Activated CD8-positive, alpha-beta T cell treated with anti-CD3 and anti-CD28 coated beads for 36 hours (primary cell): ENCODE measurements around the gene PRKAB1. TPM values are rescaled to one million over a fixed set of nuclear protein-coding genes. Genes with fewer than 3 reads are reported as not detected.

Experiments
- ATAC-seq: fragments of 200-7000 bp; cut with Tn5 transposase; one replicate; pipeline ENCODE4 v1.10.0; 2021; ENCODE audit warnings: mild to moderate bottlenecking, moderate library complexity
- CTCF ChIA-PET: fragments of 350-600 bp; sonication (Branson Sonifier 250); formaldehyde crosslinking; loops from one replicate; lab custom pipeline; 2021; ENCODE audit warnings: antibody characterized with exemption; lab: Charles Lee
- POLR2A ChIA-PET: fragments of 350-600 bp; sonication (Branson Sonifier 250); formaldehyde crosslinking; loops from one replicate; lab custom pipeline; 2021; ENCODE audit warnings: antibody characterized with exemption; lab: Charles Lee
- DNase-seq: peaks from one replicate; pipeline ENCODE4 v3.0.0-alpha.2; 2020
- H3K27ac Mint-ChIP-seq: one replicate; pipeline ENCODE4 v1.8.0; 2021; ENCODE audit warnings: mild to moderate bottlenecking, mixed read lengths
- H3K27me3 Mint-ChIP-seq: one replicate; pipeline ENCODE4 v1.8.0; 2021; ENCODE audit warnings: mixed read lengths
- H3K36me3 Mint-ChIP-seq: one replicate; pipeline ENCODE4 v1.8.0; 2021; ENCODE audit warnings: low read depth, mixed read lengths
- H3K4me1 Mint-ChIP-seq: one replicate; pipeline ENCODE4 v1.8.0; 2021; ENCODE audit warnings: low read depth, mixed read lengths
- H3K4me3 Mint-ChIP-seq: one replicate; pipeline ENCODE4 v1.8.0; 2021; ENCODE audit warnings: mild to moderate bottlenecking, moderate library complexity, mixed read lengths
- H3K9me3 Mint-ChIP-seq: one replicate; pipeline ENCODE4 v1.8.0; 2021; ENCODE audit warnings: mixed read lengths
- CTCF ChIP-seq: fragments of 200-600 bp; IDR thresholded peaks from one replicate; pipeline ENCODE4 v1.8.0; 2022; ENCODE audit warnings: antibody characterized with exemption, mild to moderate bottlenecking
- intact Hi-C: fragments of 100-400 bp; cut with micrococcal nuclease; formaldehyde crosslinking; loops from one replicate; pipeline ENCODE4 v1.10.0; 2022
- total RNA-seq, 2 experiments: library from RNA; stranded (reverse); gene quantifications; one replicate each; pipeline ENCODE4 v1.2.3, GENCODE V29; 2021

The PRKAB1 gene
- total RNA-seq, 2 experiments from 2014 or later, result 21.0 to 24.8 TPM

GRCh38 chr12:119684711-119685369 is 16.9 kb downstream of the PRKAB1 start:
- H3K36me3 Mint-ChIP-seq, result peaks cover 13% of the 10 kb centered on the region
- no peak for TF ChIP-seq CTCF
- H3K4me1 Mint-ChIP-seq, result peaks cover 13% of the 10 kb centered on the region
- DNase-seq (no peak), ATAC-seq (no peak)
- intact Hi-C loops, result no loop called here
- H3K9me3 Mint-ChIP-seq, result no peaks in the 10 kb centered on the region
- H3K27ac Mint-ChIP-seq, result no peak overlapping the region
- POLR2A ChIA-PET, result no interaction called here
- CTCF ChIA-PET, result interaction anchor here (0.7 kb wide), 1 partner anchor 1328 kb away, joined by 3 read pairs; no protein-coding TSS in a partner anchor
- no peaks in the 10 kb centered on the region for H3K27me3 Mint-ChIP-seq
- H3K4me3 Mint-ChIP-seq, result no peak overlapping the region

GRCh38 chr12:119685375-119685774 is 17.4 kb downstream of the PRKAB1 start:
- POLR2A ChIA-PET, result no interaction called here
- CTCF ChIA-PET, result interaction anchor here (0.7 kb wide), 1 partner anchor 1328 kb away, joined by 3 read pairs; no protein-coding TSS in a partner anchor
- H3K9me3 Mint-ChIP-seq, result no peaks in the 10 kb centered on the region
- no peak overlapping the region for H3K4me3 Mint-ChIP-seq
- ATAC-seq (no peak), DNase-seq (no peak)
- H3K27me3 Mint-ChIP-seq, result no peaks in the 10 kb centered on the region
- no peak overlapping the region for H3K27ac Mint-ChIP-seq
- intact Hi-C loops, result no loop called here
- TF ChIP-seq CTCF, result no peak
- H3K36me3 Mint-ChIP-seq, result peaks cover 11% of the 10 kb centered on the region
- peaks cover 13% of the 10 kb centered on the region for H3K4me1 Mint-ChIP-seq

- peaks cover 10% of the 10 kb centered on the region for H3K36me3 Mint-ChIP-seq
These were observed 18.4 kb downstream of the PRKAB1 start for GRCh38 chr12:119686355-119686754.

GRCh38 chr12:119686776-119687175 is 18.8 kb downstream of the PRKAB1 start:
- no peaks in the 10 kb centered on the region for H3K27me3 Mint-ChIP-seq
- no peak for ATAC-seq
- ChIA-PET POLR2A (interaction anchor here (1.0 kb wide), 1 partner anchor 36 kb away, joined by 3 read pairs; no protein-coding TSS in a partner anchor), CTCF (no interaction called here)
- H3K4me1 Mint-ChIP-seq, result peaks cover 13% of the 10 kb centered on the region
- TF ChIP-seq CTCF, result no peak
- H3K4me3 Mint-ChIP-seq, result no peak overlapping the region
- intact Hi-C loops, result no loop called here
- H3K27ac Mint-ChIP-seq, result no peak overlapping the region
- no peaks in the 10 kb centered on the region for H3K9me3 Mint-ChIP-seq
- peaks cover 10% of the 10 kb centered on the region for H3K36me3 Mint-ChIP-seq
- DNase-seq, result no peak

More at GRCh38 chr12:119686355-119686754, 18.4 kb downstream of the PRKAB1 start:
- Mint-ChIP-seq H3K27ac (no peak overlapping the region), H3K9me3 (no peaks in the 10 kb centered on the region), H3K27me3 (no peaks in the 10 kb centered on the region), H3K4me1 (peaks cover 13% of the 10 kb centered on the region), H3K4me3 (no peak overlapping the region)
- ATAC-seq, result no peak
- no peak for DNase-seq
- ChIA-PET POLR2A (interaction anchor here (1.0 kb wide), 1 partner anchor 37 kb away, joined by 3 read pairs; no protein-coding TSS in a partner anchor), CTCF (no interaction called here)
- no peak for TF ChIP-seq CTCF
- intact Hi-C loops, result no loop called here

- peaks cover 6% of the 10 kb centered on the region for H3K4me1 Mint-ChIP-seq
- ATAC-seq, result no peak
- DNase-seq, result no peak
- intact Hi-C loops, result no loop called here
- H3K4me3 Mint-ChIP-seq, result no peak overlapping the region
- no peaks in the 10 kb centered on the region for H3K9me3 Mint-ChIP-seq
- POLR2A ChIA-PET, result no interaction called here
- CTCF ChIA-PET, result no interaction called here
- no peaks in the 10 kb centered on the region for H3K27me3 Mint-ChIP-seq
- TF ChIP-seq CTCF, result no peak
- H3K36me3 Mint-ChIP-seq, result peaks cover 10% of the 10 kb centered on the region
- H3K27ac Mint-ChIP-seq, result no peak overlapping the region
These were observed 19.5 kb downstream of the PRKAB1 start for GRCh38 chr12:119687406-119687805.
